GM04503 (cell line): ENCODE measurements around the gene LRRC72.
"Not testable (repeated sequence)": the region's sequence is repeated elsewhere in the genome, so short reads cannot be mapped to it uniquely, and the experiment has no call there.

Experiments used
- DNase-seq: peaks from one replicate; pipeline ENCODE4 v3.0.0-alpha.2; 2012; ENCODE audit warnings: low read depth

LRRC72 gene

DNA sequence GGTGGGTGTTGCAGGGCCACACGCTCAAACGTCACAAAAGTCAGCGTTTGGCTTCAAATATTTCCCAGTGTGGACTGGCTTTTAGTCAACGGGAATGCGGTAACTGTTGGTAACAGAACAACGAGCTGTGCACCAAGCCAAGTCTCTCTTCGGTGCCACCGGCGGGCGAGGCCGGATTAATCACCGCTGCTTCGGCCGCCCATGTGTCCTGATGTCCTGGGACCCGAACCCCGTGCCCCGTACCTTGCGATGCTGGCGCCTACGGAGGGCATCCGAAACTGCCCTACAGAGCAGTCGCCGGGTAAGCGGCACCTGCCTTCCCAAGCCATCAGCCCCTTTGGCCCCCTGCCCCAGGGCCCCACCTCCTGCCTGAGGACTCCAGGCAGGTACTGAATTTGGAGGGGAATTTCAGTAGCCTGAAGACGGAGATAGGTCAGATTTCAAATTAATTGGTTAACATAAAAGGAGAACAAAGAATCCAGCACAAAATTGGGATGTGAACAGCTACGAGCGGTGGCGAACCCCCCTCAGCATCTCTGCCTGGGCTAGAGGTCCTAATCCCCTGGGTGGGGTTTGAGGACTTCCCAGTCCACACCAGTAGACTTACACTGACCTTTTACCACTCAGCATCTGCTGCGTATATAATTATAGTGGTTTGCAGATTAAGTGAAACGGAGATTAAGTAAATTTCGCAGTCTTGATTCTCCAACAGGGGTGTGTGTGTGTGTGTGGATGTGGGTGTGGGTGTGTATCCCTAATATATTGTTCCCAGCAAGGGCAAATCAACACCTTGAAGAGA lies at the start of gene LRRC72:
TSS of gene LRRC72 (plus strand) at position 84 of the 799 bp plus-strand sequence. CDS start at position 212, 128 bp downstream.
- no peak for DNase-seq

DNA sequence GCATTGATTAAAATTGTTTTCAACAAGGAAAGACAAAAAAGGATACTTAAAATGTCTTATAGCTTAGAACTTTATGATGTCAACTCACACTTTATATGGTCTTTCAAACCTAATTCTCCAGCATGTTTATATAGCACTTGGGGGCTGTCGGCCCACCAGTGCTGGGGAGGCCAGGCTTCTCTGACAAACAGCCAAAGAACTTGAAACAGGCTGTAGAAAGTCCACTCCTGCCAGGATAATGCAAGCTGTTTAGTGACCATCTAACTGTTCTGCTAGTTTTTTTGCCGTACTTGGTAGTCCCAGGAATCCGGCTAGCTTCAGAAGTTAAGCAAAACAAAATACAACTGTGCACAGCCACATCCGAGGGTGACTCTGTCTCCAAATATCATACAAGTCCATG lies 47.5 kb upstream of the LRRC72 start:
- no peak for DNase-seq

- DNase-seq: no peak
These were observed 47.0 kb upstream of the LRRC72 start for GRCh38 chr7:16479591-16479990.

DNA sequence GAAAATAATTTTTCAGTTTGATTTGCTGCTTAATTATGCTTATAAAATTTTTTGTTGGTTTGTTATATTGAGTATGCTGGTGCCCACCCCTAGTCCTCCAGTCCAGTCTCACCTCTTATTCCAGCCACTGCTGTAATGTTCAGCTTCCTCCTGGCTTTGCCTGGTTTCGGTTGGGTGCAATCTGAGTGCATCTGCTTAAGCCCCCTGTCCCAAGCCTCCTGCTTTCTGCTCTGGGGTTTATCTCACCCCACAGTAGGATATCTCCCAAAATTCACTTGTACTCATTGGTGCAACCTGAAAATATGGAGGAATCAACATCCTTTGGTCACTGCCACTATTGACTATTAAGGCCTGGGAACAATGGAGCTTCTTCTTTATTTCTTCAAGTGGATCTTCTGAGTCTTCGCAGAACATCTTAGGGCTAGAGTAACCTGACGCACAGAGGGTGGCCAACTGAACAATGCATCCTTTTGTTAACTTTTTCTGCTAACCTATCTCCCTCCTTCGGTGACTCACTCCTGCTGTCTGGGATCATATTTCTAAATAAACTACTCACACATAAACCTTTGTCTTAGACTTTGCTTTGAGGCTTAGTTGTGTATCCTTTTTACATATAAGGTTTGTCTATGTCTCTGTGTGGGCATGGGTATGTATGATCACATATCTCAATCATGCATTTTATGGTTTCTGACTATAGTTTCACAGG lies 42.0 kb upstream of the LRRC72 start:
- DNase-seq: no peak

- no peak for DNase-seq
These were observed 35.5 kb upstream of the LRRC72 start for GRCh38 chr7:16491148-16491547.

DNA sequence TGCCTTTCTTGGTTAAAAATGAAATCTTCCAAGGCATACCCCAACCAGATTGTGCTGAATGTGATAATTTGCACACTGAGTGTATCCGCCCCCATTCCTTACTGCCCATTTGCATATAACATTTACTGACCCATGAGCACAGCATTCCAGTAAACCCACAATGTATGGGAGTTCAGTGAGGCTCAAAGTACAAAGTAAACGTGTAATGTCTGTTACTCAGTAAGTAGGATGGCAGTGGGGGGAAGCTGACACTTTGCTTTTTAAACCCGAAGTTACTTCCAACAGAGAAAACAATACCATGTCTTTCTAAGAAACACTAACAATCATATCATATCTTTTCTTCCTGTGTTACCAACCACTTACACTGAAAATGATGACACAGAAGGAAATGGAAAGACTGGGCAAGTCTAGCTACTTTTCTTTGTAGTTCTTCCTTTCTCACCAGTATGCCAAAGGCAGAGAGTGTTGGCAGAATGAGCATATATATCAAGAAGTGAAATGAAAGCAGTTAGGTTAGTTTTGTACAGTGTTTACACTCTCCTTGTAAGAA lies 34.0 kb upstream of the LRRC72 start:
- no peak for DNase-seq

- no peak for DNase-seq
These were observed 33.4 kb upstream of the LRRC72 start for GRCh38 chr7:16493266-16493665.

- no peak for DNase-seq
These were observed 32.1 kb upstream of the LRRC72 start for GRCh38 chr7:16494551-16494950.

DNA sequence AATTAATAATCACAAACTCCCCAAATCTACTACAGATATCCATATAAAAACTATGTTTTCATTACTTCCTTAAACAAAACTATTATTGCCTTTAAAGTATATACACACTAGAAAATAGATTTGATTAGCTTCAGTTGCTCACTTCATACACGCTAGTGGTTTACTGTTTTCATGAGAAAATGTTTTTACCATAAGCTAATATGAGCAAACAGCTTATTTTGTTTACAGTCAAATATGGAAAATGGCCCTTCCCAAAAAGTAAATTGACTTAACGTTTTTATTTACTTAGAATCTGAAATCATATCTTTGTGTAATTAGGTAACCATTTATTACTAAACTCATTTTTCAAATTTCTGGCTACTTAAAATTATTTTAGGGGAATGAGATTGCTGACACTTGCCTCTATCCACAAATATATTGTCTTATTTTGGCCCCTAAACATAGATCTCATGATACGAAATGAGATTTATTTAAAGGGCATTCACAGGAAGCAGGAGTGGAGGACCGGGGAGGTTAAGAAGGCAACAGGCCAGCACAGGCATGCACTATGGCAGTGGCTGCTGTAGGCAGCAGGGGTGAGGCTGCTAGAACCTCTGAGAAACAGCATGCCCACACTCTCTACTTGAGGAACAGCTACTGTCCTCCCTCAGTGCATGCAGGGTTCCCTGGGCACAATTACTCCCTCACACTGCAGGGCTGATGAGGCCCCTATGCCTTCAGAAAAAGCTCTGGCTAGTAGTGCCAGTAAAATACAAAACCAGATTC lies 31.5 kb upstream of the LRRC72 start:
- DNase-seq: no peak

- DNase-seq: no peak
These were observed 28.5 kb upstream of the LRRC72 start for GRCh38 chr7:16498122-16498521.

GRCh38 chr7:16502303-16502702 lies 24.3 kb upstream of the LRRC72 start:
- no peak for DNase-seq

DNA sequence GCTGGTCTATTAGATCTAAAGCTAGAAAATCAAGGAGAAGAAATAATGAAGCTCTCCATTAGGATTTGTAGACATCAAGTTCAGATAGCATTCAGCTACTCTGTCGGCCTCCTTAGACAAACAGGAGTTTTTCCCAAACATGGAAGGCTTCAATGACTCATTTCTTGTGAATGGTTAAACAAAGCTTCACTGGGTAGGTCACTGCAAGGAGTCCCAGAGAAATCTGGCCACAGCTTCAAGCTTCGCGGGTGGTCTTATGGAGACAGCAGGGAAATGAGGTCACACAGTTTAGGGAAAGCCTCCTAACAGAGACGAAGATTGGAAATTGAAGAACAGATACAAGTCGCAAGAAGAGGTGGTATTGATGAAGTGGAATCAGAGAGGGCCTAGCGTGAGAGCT lies 22.6 kb upstream of the LRRC72 start:
- no peak for DNase-seq

GRCh38 chr7:16506422-16506821 lies 20.2 kb upstream of the LRRC72 start:
- DNase-seq: not testable (repeated sequence)

GRCh38 chr7:16509829-16510228 lies 16.8 kb upstream of the LRRC72 start:
- no peak for DNase-seq

- no peak for DNase-seq
These were observed 15.3 kb upstream of the LRRC72 start for GRCh38 chr7:16511314-16511713.

DNA sequence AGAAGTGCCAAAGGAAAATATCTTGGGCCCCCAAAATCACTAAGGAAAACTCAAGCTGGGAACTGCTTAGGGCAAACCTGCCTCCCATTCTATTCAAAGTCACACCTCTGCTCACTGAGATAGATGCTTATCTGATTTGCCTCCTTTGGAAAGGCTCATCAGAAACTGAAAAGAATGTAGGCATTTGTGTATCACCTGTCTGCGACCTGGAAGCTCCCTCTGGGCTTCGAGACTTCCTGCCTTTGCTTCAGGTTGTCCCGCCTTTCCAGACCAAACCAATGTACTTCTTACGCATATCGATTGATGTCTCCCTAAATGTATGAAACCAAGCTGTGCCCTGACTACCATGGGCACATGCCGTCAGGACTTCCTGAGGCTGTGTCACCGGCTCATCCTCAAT lies 14.5 kb upstream of the LRRC72 start:
- no peak for DNase-seq

- DNase-seq: no peak
These were observed 12.4 kb upstream of the LRRC72 start for GRCh38 chr7:16514271-16514670.

GRCh38 chr7:16514729-16515128 lies 11.9 kb upstream of the LRRC72 start:
- no peak for DNase-seq

- DNase-seq: no peak
These were observed 10.6 kb upstream of the LRRC72 start for GRCh38 chr7:16515785-16516685.

DNA sequence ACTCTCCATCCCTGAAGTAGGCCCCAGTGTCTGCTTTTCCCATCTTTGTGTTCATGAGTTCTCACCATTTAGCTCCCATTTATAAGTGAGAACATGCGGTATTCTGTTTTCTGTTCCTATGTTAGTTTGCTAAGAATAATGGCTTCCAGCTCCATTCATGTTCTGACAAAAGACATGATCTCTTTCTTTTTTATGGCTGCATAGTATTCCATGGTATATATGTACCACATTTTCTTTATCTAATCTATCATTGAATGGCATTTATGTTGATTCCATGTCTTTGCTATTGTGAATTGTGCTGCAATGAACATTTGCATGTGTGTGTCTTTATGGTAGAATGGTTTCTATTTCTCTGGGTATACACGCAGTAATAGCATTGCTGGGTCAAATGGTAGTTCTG lies 6.6 kb upstream of the LRRC72 start:
- not testable (repeated sequence) for DNase-seq

- DNase-seq: no peak
These were observed 2.3 kb upstream of the LRRC72 start for GRCh38 chr7:16524332-16524731.
